IMR-90 (cell line): ENCODE data around the gene C11orf97. TPM values are rescaled to one million over a fixed set of nuclear protein-coding genes. Genes with fewer than 3 reads are reported as not detected.

Experiments
- ATAC-seq: fragments of 200-7000 bp; cut with Tn5 transposase; 2 replicates; pipeline ENCODE4 v1.9.1; 2020; ENCODE audit warnings: low read depth, mild to moderate bottlenecking, moderate library complexity
- BruUV-seq: library from RNA; stranded (reverse); fragments of 400-500 nt; replicated peaks from 2 replicates; lab custom pipeline; 2021; lab: Mats Ljungman, UMichigan
- CTCF ChIA-PET: fragments of 300-600 bp; formaldehyde crosslinking; extraction: SDS; loops from one replicate; lab custom pipeline; 2021; ENCODE audit warnings: antibody characterized with exemption; lab: Yijun Ruan, JAX
- POLR2A ChIA-PET: fragments of 300-600 bp; sonication (Branson Sonifier 250); formaldehyde crosslinking; loops from one replicate; lab custom pipeline; 2022; ENCODE audit warnings: antibody characterized with exemption; ENCODE audit not compliant: unreplicated experiment; lab: Charles Lee
- DNase-seq: peaks from one replicate; pipeline ENCODE4 v3.0.0; 2013
- H2AFZ ChIP-seq: replicated peaks from 2 replicates; pipeline ENCODE3; 2013; ENCODE audit warnings: low read length, mild to moderate bottlenecking; ENCODE audit not compliant: poor library complexity
- H2AK5ac ChIP-seq: 2 replicates; pipeline ENCODE4 v1.6.1; 2013; ENCODE audit warnings: low read depth, low read length, inconsistent platforms
- H2AK9ac ChIP-seq: replicated peaks from 2 replicates; pipeline ENCODE3; 2013; ENCODE audit warnings: mild to moderate bottlenecking, low read depth, low read length, moderate library complexity; ENCODE audit not compliant: poor library complexity
- H2BK120ac ChIP-seq: 2 replicates; pipeline ENCODE4 v1.6.1; 2013; ENCODE audit warnings: low read depth, low read length, inconsistent platforms
- H2BK15ac ChIP-seq: 3 replicates; pipeline ENCODE4 v1.6.1; 2013; ENCODE audit warnings: low read depth, low read length, inconsistent platforms
- H2BK20ac ChIP-seq: 2 replicates; pipeline ENCODE4 v1.6.1; 2013; ENCODE audit warnings: low read depth, mild to moderate bottlenecking, inconsistent platforms, low read length, moderate library complexity
- H2BK5ac ChIP-seq: 2 replicates; pipeline ENCODE4 v1.6.1; 2013; ENCODE audit warnings: mild to moderate bottlenecking, low read depth, low read length, inconsistent platforms; ENCODE audit not compliant: poor library complexity, severe bottlenecking
- H3K14ac ChIP-seq: replicated peaks from 2 replicates; pipeline ENCODE4 v1.6.1; 2013; ENCODE audit warnings: low read depth, low read length, inconsistent platforms
- H3K18ac ChIP-seq: 2 replicates; pipeline ENCODE4 v1.6.1; 2013; ENCODE audit warnings: low read depth, low read length, control low read depth
- H3K23ac ChIP-seq: 2 replicates; pipeline ENCODE4 v1.6.1; 2013; ENCODE audit warnings: low read depth, low read length, inconsistent platforms
- H3K27ac ChIP-seq: 2 replicates; pipeline ENCODE4 v1.5.1; 2013; ENCODE audit warnings: mild to moderate bottlenecking, control low read depth, low read length; ENCODE audit not compliant: insufficient read depth
- H3K27me3 ChIP-seq: 2 replicates; pipeline ENCODE4 v1.6.1; 2013; ENCODE audit warnings: low read length; ENCODE audit not compliant: control insufficient read depth, insufficient read depth
- H3K36me3 ChIP-seq: 2 replicates; pipeline ENCODE4 v1.6.1; 2013; ENCODE audit warnings: low read length, mixed read lengths; ENCODE audit not compliant: control insufficient read depth, insufficient read depth
- H3K4ac ChIP-seq: 2 replicates; pipeline ENCODE4 v1.6.1; 2013; ENCODE audit warnings: low read depth, low read length, inconsistent platforms
- H3K4me1 ChIP-seq: 2 replicates; pipeline ENCODE4 v1.6.1; 2013; ENCODE audit warnings: low read length, mixed read lengths; ENCODE audit not compliant: control insufficient read depth, insufficient read depth
- H3K4me2 ChIP-seq: 2 replicates; pipeline ENCODE4 v1.6.1; 2013; ENCODE audit warnings: low read depth, mild to moderate bottlenecking, control low read depth, low read length, moderate library complexity
- H3K4me3 ChIP-seq: 2 replicates; pipeline ENCODE4 v1.5.1; 2013; ENCODE audit warnings: low read depth, mild to moderate bottlenecking, control low read depth, low read length, moderate library complexity; ENCODE audit not compliant: insufficient read depth
- H3K56ac ChIP-seq: 2 replicates; pipeline ENCODE4 v1.6.1; 2013; ENCODE audit warnings: low read length, inconsistent platforms; ENCODE audit not compliant: insufficient read depth; ENCODE audit errors: extremely low read depth
- H3K79me1 ChIP-seq, 2 experiments: 2 replicates each; pipeline ENCODE4 v1.6.1; 2013; ENCODE audit warnings: low read length in 2 of 2, inconsistent platforms in 1 of 2, low read depth in 1 of 2
- H3K9ac ChIP-seq: 2 replicates; pipeline ENCODE4 v1.6.1; 2013; ENCODE audit warnings: low read depth, low read length, control low read depth
- H3K9me1 ChIP-seq: 2 replicates; pipeline ENCODE4 v1.6.1; 2013; ENCODE audit warnings: low read length, inconsistent platforms; ENCODE audit not compliant: insufficient read depth
- H3K9me3 ChIP-seq: 2 replicates; pipeline ENCODE4 v1.6.1; 2013; ENCODE audit warnings: low read length; ENCODE audit not compliant: control insufficient read depth, insufficient read depth
- H4K20me1 ChIP-seq: 2 replicates; pipeline ENCODE4 v1.6.1; 2013; ENCODE audit warnings: low read length, inconsistent platforms; ENCODE audit not compliant: insufficient read depth
- H4K5ac ChIP-seq: 2 replicates; pipeline ENCODE4 v1.6.1; 2013; ENCODE audit warnings: mild to moderate bottlenecking, low read depth, low read length, control low read depth
- H4K8ac ChIP-seq, 2 experiments: 2 replicates each; pipeline ENCODE4 v1.6.1; 2013; ENCODE audit warnings: low read depth in 2 of 2, low read length in 2 of 2, control low read depth in 1 of 2, inconsistent platforms in 1 of 2
- H4K91ac ChIP-seq: 2 replicates; pipeline ENCODE4 v1.6.1; 2013; ENCODE audit warnings: low read depth, low read length, inconsistent platforms; ENCODE audit not compliant: insufficient read depth
- FOS ChIP-seq: fragments of 150-350 bp; IDR thresholded peaks from 2 replicates; pipeline ENCODE4 v1.6.1; 2016; ENCODE audit warnings: low read depth, low read length
- MAFK ChIP-seq: IDR thresholded peaks from 2 replicates; pipeline ENCODE4 v1.6.1; 2012; ENCODE audit warnings: low read depth, low read length, improper control_type of control experiment
- NFE2L2 ChIP-seq: fragments of 150-350 bp; IDR thresholded peaks from 2 replicates; pipeline ENCODE4 v1.6.1; 2016; ENCODE audit warnings: low read depth, mild to moderate bottlenecking, low read length
- POLR2A ChIP-seq: IDR thresholded peaks from 2 replicates; pipeline ENCODE4 v1.6.1; 2012; ENCODE audit warnings: mild to moderate bottlenecking, low read depth, low read length
- RAD21 ChIP-seq: IDR thresholded peaks from 2 replicates; pipeline ENCODE4 v1.6.1; 2012; ENCODE audit warnings: low read length, improper control_type of control experiment
- RCOR1 ChIP-seq: IDR thresholded peaks from 2 replicates; pipeline ENCODE4 v1.6.1; 2012; ENCODE audit warnings: mild to moderate bottlenecking, low read length, improper control_type of control experiment; ENCODE audit not compliant: insufficient replicate concordance
- RFX5 ChIP-seq: IDR thresholded peaks from 2 replicates; pipeline ENCODE4 v1.8.0; 2012; ENCODE audit warnings: low read depth, mild to moderate bottlenecking, low read length, moderate library complexity
- SMC3 ChIP-seq: fragments of 150-350 bp; IDR thresholded peaks from 2 replicates; pipeline ENCODE4 v1.6.1; 2016; ENCODE audit warnings: low read depth, mild to moderate bottlenecking, antibody characterized with exemption, low read length, moderate library complexity
- dilution Hi-C: fragments of 300-500 bp; cut with HindIII; formaldehyde crosslinking; loops from one replicate; pipeline ENCODE4 v1.14.3; 2018; ENCODE audit warnings: low sequenced_read_pairs; ENCODE audit not compliant: unreplicated experiment
- in situ Hi-C: fragments of 300-500 bp; cut with MboI; formaldehyde crosslinking; loops from 3 replicates; pipeline ENCODE4 v1.14.3; 2019; ENCODE audit warnings: low sequenced_read_pairs, inconsistent platforms, mixed read lengths
- intact Hi-C: fragments of 100-400 bp; cut with micrococcal nuclease; formaldehyde crosslinking; loops from 2 replicates; pipeline ENCODE4 v1.10.0; 2022
- polyA plus RNA-seq, 3 experiments: library from polyadenylated mRNA; depleted of rRNA; stranded (reverse); fragments of >200 nt; gene quantifications; 2 replicates each; pipeline ENCODE4 v1.2.3, GENCODE V29; 2012; ENCODE audit warnings: low replicate concordance in 1 of 3
- total RNA-seq: library from RNA; depleted of rRNA; stranded (reverse); fragments of >200 nt; gene quantifications from 2 replicates; pipeline ENCODE4 v1.2.3, GENCODE V29; 2012
- TF ChIP-seq, protein P1 (sequence below): conservative IDR thresholded peaks from 2 replicates; pipeline ENCODE4 v1.5.1; 2012; ENCODE audit warnings: mild to moderate bottlenecking, low read depth, low read length, improper control_type of control experiment

The C11orf97 gene
- total and polyA plus RNA-seq, 2 of the 4 experiments (the other 2 are of a cell fraction): not detected

DNA sequence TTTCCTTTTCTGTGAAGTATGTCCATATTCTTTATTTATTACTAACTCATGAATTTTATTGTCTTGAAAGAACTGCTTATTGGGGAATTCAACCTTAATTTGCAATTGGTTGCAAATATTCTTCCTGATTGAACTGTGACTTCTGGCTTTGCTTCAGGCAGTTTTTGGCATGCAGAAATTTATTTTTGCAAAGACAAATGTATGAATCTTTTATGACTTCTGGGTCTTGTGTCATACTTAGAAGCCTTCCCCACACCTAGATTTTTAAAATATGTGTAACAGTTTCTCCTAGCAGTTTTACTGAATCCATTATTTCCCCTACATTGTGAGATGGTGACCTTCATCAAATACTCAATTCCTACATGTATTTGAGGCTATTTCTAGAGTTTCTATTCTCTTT is 30.9 kb upstream of the C11orf97 start:
- H2BK20ac ChIP-seq: no peak overlapping the region
- no peak overlapping the region for H3K56ac ChIP-seq
- H2AK5ac ChIP-seq: no peak overlapping the region
- H3K4me2 ChIP-seq: no peak overlapping the region
- ATAC-seq (no peak), DNase-seq (no peak)
- H3K79me1 ChIP-seq: peaks cover 0 to under 1% of the 10 kb centered on the region in 2 experiments; a peak in 1 of 4 replicates
- H3K27me3 ChIP-seq: no peaks in the 10 kb centered on the region
- H4K5ac ChIP-seq: no peak overlapping the region
- in situ Hi-C loops (no loop called here), intact Hi-C loops (no loop called here), dilution Hi-C loops (no loop called here)
- H2AFZ ChIP-seq: no peak overlapping the region
- H2BK15ac ChIP-seq: no peak overlapping the region
- H3K9me1 ChIP-seq: no peaks in the 10 kb centered on the region
- no peak overlapping the region for H3K27ac ChIP-seq
- H3K18ac ChIP-seq: no peak overlapping the region
- BruUV-seq: no TSS peak
- no peak overlapping the region for H3K14ac ChIP-seq
- no peak overlapping the region for H2BK120ac ChIP-seq
- ChIA-PET POLR2A (no interaction called here), CTCF (no interaction called here)
- no peaks in the 10 kb centered on the region for H4K20me1 ChIP-seq
- no peak overlapping the region for H4K91ac ChIP-seq
- H3K9me3 ChIP-seq: no peaks in the 10 kb centered on the region
- no peak overlapping the region for H4K8ac ChIP-seq
- peaks cover 6% of the 10 kb centered on the region for H3K36me3 ChIP-seq
- no peak overlapping the region for H3K23ac ChIP-seq
- H3K4me1 ChIP-seq: no peaks in the 10 kb centered on the region
- H3K4me3 ChIP-seq: no peak overlapping the region
- H3K9ac ChIP-seq: no peak overlapping the region
- H2AK9ac ChIP-seq: no peak overlapping the region
- no peak overlapping the region for H2BK5ac ChIP-seq
- TF ChIP-seq FOS (no peak), RCOR1 (no peak), NFE2L2 (no peak), MAFK (no peak), SMC3 (no peak), POLR2A (no peak), RAD21 (no peak), RFX5 (no peak)
- TF ChIP-seq, protein P1, sequence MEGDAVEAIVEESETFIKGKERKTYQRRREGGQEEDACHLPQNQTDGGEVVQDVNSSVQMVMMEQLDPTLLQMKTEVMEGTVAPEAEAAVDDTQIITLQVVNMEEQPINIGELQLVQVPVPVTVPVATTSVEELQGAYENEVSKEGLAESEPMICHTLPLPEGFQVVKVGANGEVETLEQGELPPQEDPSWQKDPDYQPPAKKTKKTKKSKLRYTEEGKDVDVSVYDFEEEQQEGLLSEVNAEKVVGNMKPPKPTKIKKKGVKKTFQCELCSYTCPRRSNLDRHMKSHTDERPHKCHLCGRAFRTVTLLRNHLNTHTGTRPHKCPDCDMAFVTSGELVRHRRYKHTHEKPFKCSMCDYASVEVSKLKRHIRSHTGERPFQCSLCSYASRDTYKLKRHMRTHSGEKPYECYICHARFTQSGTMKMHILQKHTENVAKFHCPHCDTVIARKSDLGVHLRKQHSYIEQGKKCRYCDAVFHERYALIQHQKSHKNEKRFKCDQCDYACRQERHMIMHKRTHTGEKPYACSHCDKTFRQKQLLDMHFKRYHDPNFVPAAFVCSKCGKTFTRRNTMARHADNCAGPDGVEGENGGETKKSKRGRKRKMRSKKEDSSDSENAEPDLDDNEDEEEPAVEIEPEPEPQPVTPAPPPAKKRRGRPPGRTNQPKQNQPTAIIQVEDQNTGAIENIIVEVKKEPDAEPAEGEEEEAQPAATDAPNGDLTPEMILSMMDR: no peak
- no peak overlapping the region for H3K4ac ChIP-seq
